ENCODE measurements around the gene PMM2. TPM values are rescaled to one million over a fixed set of nuclear protein-coding genes. Genes with fewer than 3 reads are reported as not detected.

The PMM2 gene
- total RNA-seq, 1 experiment from 2014 or later: 53.3 TPM

DNA sequence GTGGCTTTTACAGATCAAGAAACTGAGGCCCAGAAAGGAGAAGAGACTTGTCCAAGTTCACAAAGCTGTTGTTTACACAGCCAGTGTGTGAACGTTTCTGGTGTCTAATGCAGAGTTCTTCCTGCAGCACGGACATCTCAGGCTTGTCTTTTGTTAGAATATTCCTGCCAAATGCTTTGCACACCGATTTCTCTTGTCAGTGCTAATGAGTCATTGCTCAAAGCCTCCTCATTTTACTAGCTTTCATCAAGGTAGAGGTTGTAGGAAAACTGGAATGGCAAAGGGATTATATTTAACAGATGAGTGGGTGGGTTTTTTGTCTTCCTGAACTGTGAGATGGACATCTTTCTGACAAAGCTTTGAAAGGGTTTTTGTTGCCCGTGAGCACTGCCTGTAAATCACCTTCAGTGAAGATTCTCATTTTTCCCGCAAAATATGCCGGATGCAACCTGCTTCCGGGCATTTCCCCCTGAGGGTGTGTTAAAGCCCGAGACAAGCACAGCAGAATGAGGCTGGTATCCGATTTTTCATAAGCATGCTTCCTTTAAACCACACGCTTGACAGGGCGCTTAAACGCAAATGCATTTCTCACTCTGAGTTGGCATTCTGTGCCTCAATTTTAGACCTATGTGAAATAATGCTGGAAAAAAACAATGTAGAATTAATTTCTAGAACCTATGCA lies 14.7 kb downstream of the PMM2 start:
- intact Hi-C loops (cut with micrococcal nuclease): no loop called here
- no peak overlapping the region for H3K9ac ChIP-seq (ENCODE audit: low read length)
- H3K79me2 ChIP-seq (ENCODE audit: insufficient read depth, low read length): peaks cover 68% of the 10 kb centered on the region
- H3K4me2 ChIP-seq (ENCODE audit: low read length): no peak overlapping the region
- CTCF ChIA-PET: no interaction called here
- H2AFZ ChIP-seq (ENCODE audit: low read depth, low read length, poor library complexity, severe bottlenecking): no peak overlapping the region
- peaks cover 54 to 72% of the 10 kb centered on the region in 2 experiments for H3K36me3 ChIP-seq (ENCODE audit: control insufficient read depth in 1 of 2, insufficient read depth in 2 of 2, low read length in 2 of 2)
- TF ChIP-seq EGR1 (IDR thresholded peaks at IDR 0.05; ENCODE audit: low read depth): no peak
- TF ChIP-seq POLR2AphosphoS5 (IDR thresholded peaks at IDR 0.05; ENCODE audit: low read depth, low read length): no peak
- no peak for TF ChIP-seq SRF (IDR thresholded peaks at IDR 0.05; ENCODE audit: low read depth)
- no peak overlapping the region for H3K27ac ChIP-seq (ENCODE audit: low read depth, low read length)
- BruUV-seq (replicated peaks): no TSS peak
- no peaks in the 10 kb centered on the region for H3K27me3 ChIP-seq (ENCODE audit: insufficient read depth, low read length)
- H3K9me3 ChIP-seq (ENCODE audit: control insufficient read depth in 1 of 2, insufficient read depth in 1 of 2, low read depth in 1 of 2, low read length in 2 of 2): no peaks in the 10 kb centered on the region
- no peaks in the 10 kb centered on the region for H3K9me2 ChIP-seq (ENCODE audit: insufficient read depth)
- ATAC-seq (no peak), DNase-seq (ENCODE audit: low read depth, low spot score) (no peak)
- no peaks in the 10 kb centered on the region for H4K20me1 ChIP-seq (ENCODE audit: insufficient read depth)
- RAD21 ChIA-PET (ENCODE audit: low non-redundant PET in 1 of 2, low total read pairs in 2 of 2, uncharacterized antibody in 2 of 2, unreplicated experiment in 2 of 2): no interaction called here
- H3K4me1 ChIP-seq (ENCODE audit: control insufficient read depth in 1 of 2, insufficient read depth in 2 of 2, low read length in 2 of 2): no peaks in the 10 kb centered on the region
- no peak overlapping the region for H3K4me3 ChIP-seq (replicated peaks in 1 of 2; ENCODE audit: low read depth in 1 of 2, low read length in 2 of 2)
- POLR2A ChIA-PET: no interaction called here

GRCh38 chr16:8814095-8814806 lies 16.6 kb downstream of the PMM2 start:
- no peak overlapping the region for H2AFZ ChIP-seq (ENCODE audit: low read depth, low read length, poor library complexity, severe bottlenecking)
- H3K9me2 ChIP-seq (ENCODE audit: insufficient read depth): no peaks in the 10 kb centered on the region
- ChIA-PET RAD21 (ENCODE audit: low non-redundant PET in 1 of 2, low total read pairs in 2 of 2, uncharacterized antibody in 2 of 2, unreplicated experiment in 2 of 2) (no interaction called here), POLR2A (no interaction called here), CTCF (no interaction called here)
- H3K9ac ChIP-seq (ENCODE audit: low read length): no peak overlapping the region
- ATAC-seq (no peak), DNase-seq (ENCODE audit: low read depth, low spot score) (no peak)
- no peaks in the 10 kb centered on the region for H3K27me3 ChIP-seq (ENCODE audit: insufficient read depth, low read length)
- H3K27ac ChIP-seq (ENCODE audit: low read depth, low read length): no peak overlapping the region
- peaks cover 57% of the 10 kb centered on the region for H3K79me2 ChIP-seq (ENCODE audit: insufficient read depth, low read length)
- no peak for TF ChIP-seq TCF7L2 (IDR thresholded peaks at IDR 0.05; ENCODE audit: borderline replicate concordance, extremely low read depth, insufficient read depth, insufficient read length)
- no peak for TF ChIP-seq ZBTB33 (IDR thresholded peaks at IDR 0.05; ENCODE audit: extremely low read depth, insufficient replicate concordance, low read length)
- no peak for TF ChIP-seq ZNF274 (IDR thresholded peaks at IDR 0.05; ENCODE audit: low read depth, low read length)
- TF ChIP-seq EGR1 (IDR thresholded peaks at IDR 0.05; ENCODE audit: low read depth): no peak
- TF ChIP-seq EZH2 (IDR thresholded peaks at IDR 0.05): no peak
- no peak for TF ChIP-seq CBX3 (IDR thresholded peaks at IDR 0.05; ENCODE audit: low read depth)
- TF ChIP-seq, protein P1, sequence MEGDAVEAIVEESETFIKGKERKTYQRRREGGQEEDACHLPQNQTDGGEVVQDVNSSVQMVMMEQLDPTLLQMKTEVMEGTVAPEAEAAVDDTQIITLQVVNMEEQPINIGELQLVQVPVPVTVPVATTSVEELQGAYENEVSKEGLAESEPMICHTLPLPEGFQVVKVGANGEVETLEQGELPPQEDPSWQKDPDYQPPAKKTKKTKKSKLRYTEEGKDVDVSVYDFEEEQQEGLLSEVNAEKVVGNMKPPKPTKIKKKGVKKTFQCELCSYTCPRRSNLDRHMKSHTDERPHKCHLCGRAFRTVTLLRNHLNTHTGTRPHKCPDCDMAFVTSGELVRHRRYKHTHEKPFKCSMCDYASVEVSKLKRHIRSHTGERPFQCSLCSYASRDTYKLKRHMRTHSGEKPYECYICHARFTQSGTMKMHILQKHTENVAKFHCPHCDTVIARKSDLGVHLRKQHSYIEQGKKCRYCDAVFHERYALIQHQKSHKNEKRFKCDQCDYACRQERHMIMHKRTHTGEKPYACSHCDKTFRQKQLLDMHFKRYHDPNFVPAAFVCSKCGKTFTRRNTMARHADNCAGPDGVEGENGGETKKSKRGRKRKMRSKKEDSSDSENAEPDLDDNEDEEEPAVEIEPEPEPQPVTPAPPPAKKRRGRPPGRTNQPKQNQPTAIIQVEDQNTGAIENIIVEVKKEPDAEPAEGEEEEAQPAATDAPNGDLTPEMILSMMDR (IDR thresholded peaks at IDR 0.05 in 2 of 3, conservative IDR thresholded peaks at IDR 0.05 in 1 of 3; ENCODE audit: borderline replicate concordance in 1 of 3, insufficient read depth in 1 of 3, low read depth in 2 of 3, low read length in 2 of 3): no peak
- TF ChIP-seq MAX (IDR thresholded peaks at IDR 0.05): no peak
- no peak for TF ChIP-seq YY1 (IDR thresholded peaks at IDR 0.05; ENCODE audit: extremely low read depth, insufficient replicate concordance, low read depth, low read length)
- no peak for TF ChIP-seq FOSL1 (IDR thresholded peaks at IDR 0.05; ENCODE audit: low read depth)
- TF ChIP-seq ZFX (IDR thresholded peaks at IDR 0.05): no peak
- intact Hi-C loops (cut with micrococcal nuclease): no loop called here
- no peaks in the 10 kb centered on the region for H4K20me1 ChIP-seq (ENCODE audit: insufficient read depth)
- no peak overlapping the region for H3K4me2 ChIP-seq (ENCODE audit: low read length)
- no TSS peak for BruUV-seq (replicated peaks)
- no peaks in the 10 kb centered on the region for H3K4me1 ChIP-seq (ENCODE audit: control insufficient read depth in 1 of 2, insufficient read depth in 2 of 2, low read length in 2 of 2)
- no peaks in the 10 kb centered on the region for H3K9me3 ChIP-seq (ENCODE audit: control insufficient read depth in 1 of 2, insufficient read depth in 1 of 2, low read depth in 1 of 2, low read length in 2 of 2)
- H3K4me3 ChIP-seq (replicated peaks in 1 of 2; ENCODE audit: low read depth in 1 of 2, low read length in 2 of 2): no peak overlapping the region
- peaks cover 50 to 75% of the 10 kb centered on the region in 2 experiments for H3K36me3 ChIP-seq (ENCODE audit: control insufficient read depth in 1 of 2, insufficient read depth in 2 of 2, low read length in 2 of 2)

All from HCT116 (cell line).